ENCODE measurements around the gene GLI1. TPM values are rescaled to one million over a fixed set of nuclear protein-coding genes. Genes with fewer than 3 reads are reported as not detected.

Gene GLI1
- total RNA-seq, 1 donor from 2014 or later: 1.3 TPM

- Mint-ChIP-seq H3K4me1 (peaks cover 80% of the 10 kb centered on the region), H3K27me3 (no peaks in the 10 kb centered on the region), H3K36me3 (ENCODE audit: low read depth) (peaks cover 31% of the 10 kb centered on the region), H3K27ac (peak overlapping the region; percentile 100), H3K9me3 (no peaks in the 10 kb centered on the region), H3K4me3 (peak overlapping the region; percentile 93)
- peak; percentile 54 for DNase-seq
- intact Hi-C loops (cut with micrococcal nuclease): loop anchor here (1.0 to 5.0 kb wide), 3 partner anchors 145 to 371 kb away; partner anchors contain the start of genes CDK4 and CTDSP2
- CTCF ChIA-PET: interaction anchor here (1.0 to 7.3 kb wide), 3 partner anchors 10 to 48 kb away, joined by 3 to 74 read pairs (median 7); partner anchors contain the start of gene GLI1
- ATAC-seq (ENCODE audit: low read depth): peak; percentile 38
- no peak for TF ChIP-seq CTCF (IDR thresholded peaks at IDR 0.05)
- POLR2A ChIA-PET: interaction anchor here (0.5 to 8.3 kb wide), 17 partner anchors 10 to 1301 kb away, joined by 3 to 133 read pairs (median 3); partner anchors contain the start of genes DCTN2, DDIT3, GLI1 and INHBE
Observed at GRCh38 chr12:57476162-57476992, 16.8 kb downstream of the GLI1 start.

- DNase-seq (no peak), ATAC-seq (ENCODE audit: low read depth) (no peak)
- intact Hi-C loops (cut with micrococcal nuclease): loop anchor here (1.0 to 5.0 kb wide), 4 partner anchors 15 to 370 kb away; partner anchors contain the start of genes CDK4 and CTDSP2
- no peak for TF ChIP-seq CTCF (IDR thresholded peaks at IDR 0.05)
- ChIA-PET CTCF (interaction anchor here (0.6 to 7.3 kb wide), 5 partner anchors 9 to 837 kb away, joined by 3 to 74 read pairs (median 3); partner anchors contain the start of gene GLI1), POLR2A (interaction anchor here (0.5 to 8.3 kb wide), 21 partner anchors 10 to 1463 kb away, joined by 3 to 133 read pairs (median 4); partner anchors contain the start of genes DCTN2, DDIT3, GLI1 and INHBE)
- peaks cover 24% of the 10 kb centered on the region for H3K36me3 Mint-ChIP-seq (ENCODE audit: low read depth)
- peaks cover 86% of the 10 kb centered on the region for H3K4me1 Mint-ChIP-seq
- H3K27me3 Mint-ChIP-seq: no peaks in the 10 kb centered on the region
- peak overlapping the region; percentile 93 for H3K4me3 Mint-ChIP-seq
- H3K9me3 Mint-ChIP-seq: no peaks in the 10 kb centered on the region
- H3K27ac Mint-ChIP-seq: peak overlapping the region; percentile 100
Observed at GRCh38 chr12:57476993-57477709, 17.6 kb downstream of the GLI1 start.

- TF ChIP-seq CTCF (IDR thresholded peaks at IDR 0.05): no peak
- ChIA-PET CTCF (interaction anchor here (0.6 to 7.3 kb wide), 5 partner anchors 8 to 838 kb away, joined by 3 to 74 read pairs (median 3); partner anchors contain the start of gene GLI1), POLR2A (interaction anchor here (0.6 to 8.3 kb wide), 20 partner anchors 9 to 1471 kb away, joined by 3 to 133 read pairs (median 4); partner anchors contain the start of genes DCTN2, DDIT3, GLI1 and INHBE)
- Mint-ChIP-seq H3K36me3 (ENCODE audit: low read depth) (peaks cover 16% of the 10 kb centered on the region), H3K27me3 (no peaks in the 10 kb centered on the region), H3K9me3 (no peaks in the 10 kb centered on the region), H3K27ac (peak overlapping the region; percentile 100), H3K4me3 (peak overlapping the region; percentile 93), H3K4me1 (peaks cover 82% of the 10 kb centered on the region)
- DNase-seq (peak; percentile 43), ATAC-seq (ENCODE audit: low read depth) (peak; percentile 53)
- intact Hi-C loops (cut with micrococcal nuclease): loop anchor here (1.0 to 5.0 kb wide), 3 partner anchors 16 to 369 kb away; partner anchors contain the start of genes CDK4 and CTDSP2
Observed at GRCh38 chr12:57477710-57478681, 18.4 kb downstream of the GLI1 start.

- peaks cover 83% of the 10 kb centered on the region for H3K4me1 Mint-ChIP-seq
- no peak for DNase-seq
Observed at GRCh38 chr12:57479043-57479375, 19.4 kb downstream of the GLI1 start.

More at GRCh38 chr12:57479043-57479375, 19.4 kb downstream of the GLI1 start:
- Mint-ChIP-seq H3K4me3 (peak overlapping the region; percentile 93), H3K27ac (peak overlapping the region; percentile 100), H3K9me3 (no peaks in the 10 kb centered on the region), H3K36me3 (ENCODE audit: low read depth) (peaks cover 10% of the 10 kb centered on the region), H3K27me3 (no peaks in the 10 kb centered on the region)
- TF ChIP-seq CTCF (IDR thresholded peaks at IDR 0.05): no peak
- intact Hi-C loops (cut with micrococcal nuclease): loop anchor here (1.0 to 5.0 kb wide), 4 partner anchors 8 to 368 kb away; partner anchors contain the start of genes CDK4, CTDSP2 and DDIT3
- ATAC-seq (ENCODE audit: low read depth): no peak
- ChIA-PET POLR2A (interaction anchor here (0.6 to 8.3 kb wide), 4 partner anchors 18 to 1472 kb away, joined by 3 to 133 read pairs (median 4); partner anchors contain the start of genes GLI1 and STAT6), CTCF (interaction anchor here (0.7 to 7.3 kb wide), 3 partner anchors 18 to 282 kb away, joined by 3 to 74 read pairs (median 3); partner anchors contain the start of gene GLI1)

All from activated B cell treated with CpG ODN at 0.5 μM for 24 hours (primary cell).